ENCODE data around the gene ZNF605.

The ZNF605 gene

GRCh38 chr12:132955094-132956010 is 754 bp downstream of the ZNF605 start:
- peak overlapping the region; percentile 74 for H3K4me3 ChIP-seq (ENCODE audit: low read depth, low read length)
- TF ChIP-seq CTCF (IDR thresholded peaks at IDR 0.05; ENCODE audit: low read depth, low read length) (no peak), MYC (IDR thresholded peaks at IDR 0.05; ENCODE audit: low read depth, low read length) (no peak), POLR2A (IDR thresholded peaks at IDR 0.05; ENCODE audit: extremely low read depth, insufficient read length) (no peak), MAX (IDR thresholded peaks at IDR 0.05; ENCODE audit: low read depth, low read length) (no peak)
- DNase-seq (ENCODE audit: low read depth): peak; percentile 82

GRCh38 chr12:132954471-132955048 is 1.5 kb downstream of the ZNF605 start:
- peak; percentile 33 for DNase-seq (ENCODE audit: low read depth)

DNA sequence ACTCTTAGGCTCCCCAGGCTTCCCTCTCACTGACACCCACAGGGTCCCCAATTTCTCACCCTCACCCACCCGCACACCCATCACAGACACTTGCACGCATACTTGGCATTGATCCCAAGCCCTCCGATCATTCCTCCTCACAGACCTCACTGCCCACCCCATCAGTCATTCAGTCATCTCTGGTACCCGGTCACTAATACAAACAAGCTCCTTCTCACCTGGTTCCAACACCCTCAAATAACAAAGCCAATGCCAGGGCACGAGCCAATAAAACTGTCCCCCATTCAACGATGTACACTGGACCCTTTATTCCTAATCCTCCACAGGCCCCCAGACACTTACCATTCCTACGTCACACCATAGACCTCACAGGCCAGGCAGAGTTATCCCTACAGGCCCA is 2.3 kb downstream of the ZNF605 start:
- DNase-seq (ENCODE audit: low read depth): no peak
- TF ChIP-seq MYC (IDR thresholded peaks at IDR 0.05; ENCODE audit: low read depth, low read length) (no peak), CTCF (IDR thresholded peaks at IDR 0.05; ENCODE audit: low read depth, low read length) (no peak), POLR2A (IDR thresholded peaks at IDR 0.05; ENCODE audit: extremely low read depth, insufficient read length) (no peak), MAX (IDR thresholded peaks at IDR 0.05; ENCODE audit: low read depth, low read length) (no peak)
- no peak overlapping the region for H3K4me3 ChIP-seq (ENCODE audit: low read depth, low read length)

More at GRCh38 chr12:132954471-132955048, 1.5 kb downstream of the ZNF605 start:
- no peak for TF ChIP-seq MAX (IDR thresholded peaks at IDR 0.05; ENCODE audit: low read depth, low read length)
- TF ChIP-seq CTCF (IDR thresholded peaks at IDR 0.05; ENCODE audit: low read depth, low read length): no peak
- no peak for TF ChIP-seq MYC (IDR thresholded peaks at IDR 0.05; ENCODE audit: low read depth, low read length)
- TF ChIP-seq POLR2A (IDR thresholded peaks at IDR 0.05; ENCODE audit: extremely low read depth, insufficient read length): no peak
- no peak overlapping the region for H3K4me3 ChIP-seq (ENCODE audit: low read depth, low read length)

GRCh38 chr12:132953163-132953425 is 3.0 kb downstream of the ZNF605 start:
- no peak overlapping the region for H3K4me3 ChIP-seq (ENCODE audit: low read depth, low read length)
- DNase-seq (ENCODE audit: low read depth): no peak
- no peak for TF ChIP-seq MAX (IDR thresholded peaks at IDR 0.05; ENCODE audit: low read depth, low read length)
- no peak for TF ChIP-seq POLR2A (IDR thresholded peaks at IDR 0.05; ENCODE audit: extremely low read depth, insufficient read length)
- no peak for TF ChIP-seq MYC (IDR thresholded peaks at IDR 0.05; ENCODE audit: low read depth, low read length)
- TF ChIP-seq CTCF (IDR thresholded peaks at IDR 0.05; ENCODE audit: low read depth, low read length): no peak

GRCh38 chr12:132952371-132953162 is 3.5 kb downstream of the ZNF605 start:
- TF ChIP-seq MYC (IDR thresholded peaks at IDR 0.05; ENCODE audit: low read depth, low read length) (no peak), CTCF (IDR thresholded peaks at IDR 0.05; ENCODE audit: low read depth, low read length) (no peak), MAX (IDR thresholded peaks at IDR 0.05; ENCODE audit: low read depth, low read length) (no peak), POLR2A (IDR thresholded peaks at IDR 0.05; ENCODE audit: extremely low read depth, insufficient read length) (no peak)
- no peak for DNase-seq (ENCODE audit: low read depth)
- H3K4me3 ChIP-seq (ENCODE audit: low read depth, low read length): no peak overlapping the region
